CD4-positive, CD25-positive, alpha-beta regulatory T cell (primary cell): ENCODE measurements around the gene SLC35E2B. TPM values are rescaled to one million over a fixed set of nuclear protein-coding genes. Genes with fewer than 3 reads are reported as not detected.
"Not testable (repeated sequence)": the region's sequence is repeated elsewhere in the genome, so short reads cannot be mapped to it uniquely, and the experiment has no call there.

Experiments used
- ATAC-seq, 2 donors: fragments of 150-1000 bp; cut with Tn5 transposase; one replicate each; pipeline ENCODE4 v1.10.0; 2021; ENCODE audit warnings: low read depth in 2 of 2, moderate number of reproducible peaks in 2 of 2, moderate library complexity in 1 of 2
- DNase-seq, 3 donors: peaks; one replicate each; pipeline versions ENCODE4 v3.0.0 to v3.0.0-alpha.2; 2012 to 2022; ENCODE audit warnings: mixed read lengths in 1 of 3
- H3K27ac ChIP-seq: one replicate; pipeline ENCODE4 v1.7.0; 2013; ENCODE audit warnings: mild to moderate bottlenecking, low read length; ENCODE audit not compliant: insufficient read depth, poor library complexity, severe bottlenecking
- H3K27me3 ChIP-seq: one replicate; pipeline ENCODE4 v1.7.0; 2013; ENCODE audit warnings: low read length; ENCODE audit not compliant: control insufficient read depth, insufficient read depth
- H3K36me3 ChIP-seq: one replicate; pipeline ENCODE4 v1.7.0; 2013; ENCODE audit warnings: mild to moderate bottlenecking, low read length, moderate library complexity; ENCODE audit not compliant: control insufficient read depth, insufficient read depth
- H3K4me1 ChIP-seq: 2 replicates; pipeline ENCODE4 v1.7.0; 2013; ENCODE audit warnings: mild to moderate bottlenecking, low read length; ENCODE audit not compliant: insufficient read depth, control insufficient read depth, poor library complexity, severe bottlenecking
- H3K4me3 ChIP-seq: one replicate; pipeline ENCODE4 v1.7.0; 2013; ENCODE audit warnings: low read depth, mild to moderate bottlenecking, low read length, moderate library complexity
- H3K9me3 ChIP-seq, 2 experiments: 1 replicate in 1 of 2; 2 replicates in 1 of 2; pipeline ENCODE4 v1.7.0; 2013; ENCODE audit warnings: low read length in 2 of 2, mild to moderate bottlenecking in 1 of 2, moderate library complexity in 1 of 2; ENCODE audit not compliant: control insufficient read depth in 2 of 2
- H3K27ac Mint-ChIP-seq, 3 donors: one replicate each; pipeline ENCODE4 v1.8.0; 2020 to 2022; ENCODE audit warnings: mild to moderate bottlenecking in 3 of 3, mixed read lengths in 3 of 3, moderate library complexity in 2 of 3
- H3K27me3 Mint-ChIP-seq: one replicate; pipeline ENCODE4 v1.8.0; 2022; ENCODE audit warnings: mild to moderate bottlenecking, mixed read lengths
- H3K36me3 Mint-ChIP-seq: one replicate; pipeline ENCODE4 v1.8.0; 2020; ENCODE audit warnings: mixed read lengths
- H3K4me1 Mint-ChIP-seq, 4 donors: one replicate each; pipeline ENCODE4 v1.8.0; 2020 to 2022; ENCODE audit warnings: mixed read lengths in 4 of 4, mild to moderate bottlenecking in 1 of 4
- H3K4me3 Mint-ChIP-seq, 4 donors: one replicate each; pipeline ENCODE4 v1.8.0; 2020 to 2022; ENCODE audit warnings: mild to moderate bottlenecking in 4 of 4, mixed read lengths in 4 of 4, moderate library complexity in 3 of 4
- H3K9me3 Mint-ChIP-seq, 7 donors: one replicate each; pipeline ENCODE4 v1.8.0; 2020 to 2022; ENCODE audit warnings: mixed read lengths in 7 of 7, mild to moderate bottlenecking in 3 of 7, moderate library complexity in 2 of 7
- polyA plus RNA-seq, 4 donors: library from polyadenylated mRNA; unstranded; fragments of 300-500 nt; fragmentation: Illumina TruSeq; gene quantifications; one replicate each; pipeline ENCODE4 v1.2.3, GENCODE V29; 2021
- total RNA-seq: library from RNA; stranded (reverse); gene quantifications from one replicate; pipeline ENCODE4 v1.2.3, GENCODE V29; 2022

The SLC35E2B gene
- total and polyA plus RNA-seq, 5 donors from 2014 or later, result 25.8 to 77.6 (median 31.7) TPM

- not testable (repeated sequence) for H3K4me3 Mint-ChIP-seq, H3K36me3 Mint-ChIP-seq, H3K4me1 Mint-ChIP-seq, H3K9me3 Mint-ChIP-seq, H3K27ac ChIP-seq, H3K4me3 ChIP-seq, H3K27ac Mint-ChIP-seq, H3K4me1 ChIP-seq, H3K9me3 ChIP-seq, ATAC-seq, H3K27me3 ChIP-seq, DNase-seq, H3K27me3 Mint-ChIP-seq, H3K36me3 ChIP-seq
Observed at GRCh38 chr1:1700067-1700466, 7.5 kb upstream of the SLC35E2B start.

DNA sequence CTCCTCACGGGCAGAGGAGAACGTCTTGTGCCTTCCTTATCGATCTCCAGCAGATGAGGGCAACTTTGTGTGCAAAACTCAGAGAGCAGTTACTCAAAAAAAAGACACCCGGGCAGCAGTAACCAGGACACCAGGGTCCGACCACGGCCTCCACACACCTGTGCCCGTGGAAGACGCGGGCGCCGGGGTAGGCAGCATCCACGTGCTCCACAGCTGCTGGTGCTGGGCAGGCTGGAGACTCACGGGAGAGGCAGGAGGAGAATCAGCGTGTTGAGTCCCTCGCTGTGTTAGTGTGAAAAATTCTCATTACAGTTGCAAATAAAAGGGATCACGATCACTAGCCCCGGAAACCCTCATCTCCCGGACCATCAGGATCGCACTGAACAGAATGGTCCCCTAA is 6.5 kb upstream of the SLC35E2B start:
- not testable (repeated sequence) for DNase-seq, H3K9me3 Mint-ChIP-seq, ATAC-seq, H3K27ac Mint-ChIP-seq, H3K4me1 ChIP-seq, H3K36me3 ChIP-seq, H3K4me3 Mint-ChIP-seq, H3K9me3 ChIP-seq, H3K27me3 Mint-ChIP-seq, H3K4me1 Mint-ChIP-seq, H3K27me3 ChIP-seq, H3K27ac ChIP-seq, H3K4me3 ChIP-seq, H3K36me3 Mint-ChIP-seq

GRCh38 chr1:1697358-1698183 is 5.0 kb upstream of the SLC35E2B start:
- not testable (repeated sequence) for ATAC-seq, H3K9me3 ChIP-seq, H3K27me3 Mint-ChIP-seq, DNase-seq, H3K36me3 ChIP-seq, H3K4me1 ChIP-seq, H3K9me3 Mint-ChIP-seq, H3K4me3 ChIP-seq, H3K27ac ChIP-seq, H3K4me1 Mint-ChIP-seq, H3K27me3 ChIP-seq, H3K36me3 Mint-ChIP-seq, H3K4me3 Mint-ChIP-seq, H3K27ac Mint-ChIP-seq

DNA sequence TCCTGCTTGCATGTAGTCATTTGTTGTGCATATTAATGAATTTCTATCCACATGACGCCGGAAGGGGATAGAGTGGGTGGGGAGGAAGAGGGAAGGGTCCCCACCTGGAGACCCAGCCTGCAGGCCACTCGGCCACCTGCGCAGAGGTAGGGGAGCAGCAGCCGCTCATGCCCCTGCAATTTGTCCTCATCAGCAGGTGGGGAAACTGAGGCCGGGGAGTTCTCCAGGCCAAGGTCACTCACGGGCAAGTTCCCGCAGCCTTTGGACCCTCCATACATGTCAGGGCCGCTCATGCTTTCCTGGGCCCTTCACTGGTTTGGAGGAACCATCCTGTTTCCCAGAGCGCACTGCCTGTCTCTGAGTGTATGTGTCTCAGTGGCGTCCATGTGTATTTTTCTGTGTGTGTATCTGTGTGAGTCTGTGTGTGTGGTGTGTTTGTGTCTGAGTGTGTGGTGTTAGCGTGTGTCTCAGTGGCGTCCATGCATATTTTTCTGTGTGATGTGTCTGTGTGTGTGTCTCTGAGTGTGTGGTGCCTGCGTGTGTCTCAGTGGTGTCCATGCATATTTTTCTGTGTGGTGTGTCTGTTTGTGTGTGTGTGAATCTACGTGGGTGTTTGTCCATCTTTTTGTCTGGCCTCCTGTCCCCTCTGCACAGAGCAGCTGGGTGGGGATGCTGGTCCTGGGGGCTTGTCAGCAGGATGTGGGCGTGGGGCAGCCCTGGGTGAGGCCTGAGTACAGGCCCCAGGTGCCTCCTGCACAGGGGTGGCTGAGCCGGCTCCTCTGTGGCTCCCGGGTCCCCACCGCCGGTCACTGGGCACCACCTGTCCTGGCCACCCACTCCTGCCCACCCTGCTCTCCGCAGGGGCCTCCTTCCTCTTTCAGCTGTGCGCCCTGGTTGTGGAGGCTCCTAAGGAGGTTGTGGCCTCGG is 4.1 kb upstream of the SLC35E2B start:
- H3K27me3 ChIP-seq, H3K9me3 ChIP-seq, DNase-seq, ATAC-seq, H3K4me1 ChIP-seq, H3K36me3 ChIP-seq, H3K36me3 Mint-ChIP-seq, H3K4me3 ChIP-seq, H3K27me3 Mint-ChIP-seq, H3K27ac ChIP-seq, H3K9me3 Mint-ChIP-seq, H3K4me1 Mint-ChIP-seq: not testable (repeated sequence)
- peak overlapping the region in 1 of 4 donors; percentile 32 for H3K4me3 Mint-ChIP-seq
- H3K27ac Mint-ChIP-seq, result peak overlapping the region in 2 of 3 donors; percentile 47 to 96

DNA sequence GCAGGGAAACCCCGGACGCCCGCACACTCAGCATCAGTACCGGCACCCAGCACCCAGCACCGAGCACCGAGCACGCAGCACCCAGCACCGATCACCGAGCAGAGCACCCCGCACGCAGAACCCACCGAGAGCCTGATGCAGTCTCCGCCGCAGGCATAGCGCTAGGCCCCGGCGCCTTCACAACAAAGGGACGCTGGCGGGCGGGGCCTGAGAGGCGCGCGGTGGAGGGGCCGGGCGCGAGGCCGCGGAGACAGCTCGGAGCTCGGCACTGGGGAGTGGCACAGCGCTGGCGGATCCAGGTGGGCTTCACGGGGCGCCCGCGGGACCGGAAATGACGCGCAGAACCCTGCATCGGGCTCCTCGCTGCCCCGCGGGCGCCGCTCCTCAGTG is 276 bp downstream of the SLC35E2B start:
- H3K4me1 ChIP-seq, H3K36me3 Mint-ChIP-seq, H3K36me3 ChIP-seq, H3K27me3 Mint-ChIP-seq, H3K9me3 ChIP-seq, H3K27me3 ChIP-seq, H3K9me3 Mint-ChIP-seq, H3K4me3 ChIP-seq: not testable (repeated sequence)
- H3K4me1 Mint-ChIP-seq, result peaks cover 0 to 20% (median 9%) of the 10 kb centered on the region in 4 donors
- peak overlapping the region; percentile 92 for H3K27ac ChIP-seq
- H3K27ac Mint-ChIP-seq, result peak overlapping the region in 1 of 3 donors; percentile 91
- H3K4me3 Mint-ChIP-seq, result peak overlapping the region; percentile 79 to 93 (median 88)
- peak in 2 of 3 donors; percentile 75 to 85 for DNase-seq
- ATAC-seq, result peak; percentile 35 to 62

GRCh38 chr1:1691443-1691842 is 1.2 kb downstream of the SLC35E2B start:
- not testable (repeated sequence) for H3K9me3 ChIP-seq, H3K4me3 ChIP-seq, H3K4me1 ChIP-seq, H3K27ac ChIP-seq, DNase-seq, H3K27me3 ChIP-seq, H3K9me3 Mint-ChIP-seq, H3K36me3 Mint-ChIP-seq, ATAC-seq, H3K27ac Mint-ChIP-seq, H3K36me3 ChIP-seq, H3K27me3 Mint-ChIP-seq, H3K4me3 Mint-ChIP-seq
- H3K4me1 Mint-ChIP-seq, result peaks cover 0 to 28% (median 13%) of the 10 kb centered on the region in 4 donors

GRCh38 chr1:1689526-1689925 is 3.1 kb downstream of the SLC35E2B start:
- H3K4me3 Mint-ChIP-seq, result peak overlapping the region in 3 of 4 donors; percentile 27 to 90 (median 48)
- H3K9me3 Mint-ChIP-seq, ATAC-seq: not testable (repeated sequence)

More at GRCh38 chr1:1689526-1689925, 3.1 kb downstream of the SLC35E2B start:
- H3K36me3 ChIP-seq, H3K4me1 ChIP-seq, H3K36me3 Mint-ChIP-seq, DNase-seq, H3K27ac ChIP-seq, H3K9me3 ChIP-seq, H3K27me3 ChIP-seq, H3K4me3 ChIP-seq, H3K27me3 Mint-ChIP-seq: not testable (repeated sequence)
- Mint-ChIP-seq H3K4me1 (peaks cover 0 to 37% (median 13%) of the 10 kb centered on the region in 4 donors), H3K27ac (peak overlapping the region in 1 of 3 donors; percentile 70)
